ENCODE data around the gene NCF2. TPM values are rescaled to one million over a fixed set of nuclear protein-coding genes. Genes with fewer than 3 reads are reported as not detected.

The NCF2 gene
- total RNA-seq, 1 experiment from 2014 or later, result 0.10 TPM

DNA sequence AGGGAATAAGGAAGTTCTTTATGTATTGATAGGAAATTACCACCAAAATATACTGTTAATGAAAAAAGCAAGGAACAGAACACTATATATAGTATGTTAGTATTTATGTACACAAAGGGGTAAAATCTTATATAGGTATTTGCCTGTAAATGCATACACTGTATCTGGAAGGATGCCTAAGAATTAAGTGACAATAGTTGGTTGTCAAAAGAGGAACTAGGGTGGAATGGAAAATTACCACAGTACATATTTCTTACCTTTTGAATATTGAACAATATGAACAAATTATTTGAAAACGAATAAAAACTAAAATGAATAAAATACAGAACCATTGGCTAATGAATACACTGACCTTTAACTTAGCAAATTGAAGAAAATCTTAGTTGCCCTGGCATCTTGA lies 31.8 kb upstream of the NCF2 start:
- POLR2A ChIA-PET, result no interaction called here
- in situ Hi-C loops (cut with HindIII; ENCODE audit: low pct_unique_long_range_greater_than_20kb, low sequenced_read_pairs), result no loop called here
- Histone ChIP-seq H3K9me3 (ENCODE audit: control insufficient read depth, insufficient read depth, low read depth, low read length) (no peaks in the 10 kb centered on the region), H3K27ac (ENCODE audit: low read length) (no peak overlapping the region), H3K27me3 (ENCODE audit: control insufficient read depth, insufficient read depth, low read length) (no peaks in the 10 kb centered on the region), H3K4me1 (ENCODE audit: control insufficient read depth, insufficient read depth, low read length) (no peaks in the 10 kb centered on the region), H3K36me3 (ENCODE audit: control insufficient read depth, insufficient read depth, low read length) (0 out of 2 replicates have a peak, but pooled peaks cover 2% of the 10 kb centered on the region), H3K4me3 (ENCODE audit: low read depth in 2 of 2, low read length in 2 of 2) (no peak overlapping the region)
- no peak for ATAC-seq
- BruUV-seq (replicated peaks), result no TSS peak
- CTCF ChIA-PET, result no interaction called here
- DNase-seq (ENCODE audit: low read depth, low spot score), result no peak
- TF ChIP-seq, protein P1, sequence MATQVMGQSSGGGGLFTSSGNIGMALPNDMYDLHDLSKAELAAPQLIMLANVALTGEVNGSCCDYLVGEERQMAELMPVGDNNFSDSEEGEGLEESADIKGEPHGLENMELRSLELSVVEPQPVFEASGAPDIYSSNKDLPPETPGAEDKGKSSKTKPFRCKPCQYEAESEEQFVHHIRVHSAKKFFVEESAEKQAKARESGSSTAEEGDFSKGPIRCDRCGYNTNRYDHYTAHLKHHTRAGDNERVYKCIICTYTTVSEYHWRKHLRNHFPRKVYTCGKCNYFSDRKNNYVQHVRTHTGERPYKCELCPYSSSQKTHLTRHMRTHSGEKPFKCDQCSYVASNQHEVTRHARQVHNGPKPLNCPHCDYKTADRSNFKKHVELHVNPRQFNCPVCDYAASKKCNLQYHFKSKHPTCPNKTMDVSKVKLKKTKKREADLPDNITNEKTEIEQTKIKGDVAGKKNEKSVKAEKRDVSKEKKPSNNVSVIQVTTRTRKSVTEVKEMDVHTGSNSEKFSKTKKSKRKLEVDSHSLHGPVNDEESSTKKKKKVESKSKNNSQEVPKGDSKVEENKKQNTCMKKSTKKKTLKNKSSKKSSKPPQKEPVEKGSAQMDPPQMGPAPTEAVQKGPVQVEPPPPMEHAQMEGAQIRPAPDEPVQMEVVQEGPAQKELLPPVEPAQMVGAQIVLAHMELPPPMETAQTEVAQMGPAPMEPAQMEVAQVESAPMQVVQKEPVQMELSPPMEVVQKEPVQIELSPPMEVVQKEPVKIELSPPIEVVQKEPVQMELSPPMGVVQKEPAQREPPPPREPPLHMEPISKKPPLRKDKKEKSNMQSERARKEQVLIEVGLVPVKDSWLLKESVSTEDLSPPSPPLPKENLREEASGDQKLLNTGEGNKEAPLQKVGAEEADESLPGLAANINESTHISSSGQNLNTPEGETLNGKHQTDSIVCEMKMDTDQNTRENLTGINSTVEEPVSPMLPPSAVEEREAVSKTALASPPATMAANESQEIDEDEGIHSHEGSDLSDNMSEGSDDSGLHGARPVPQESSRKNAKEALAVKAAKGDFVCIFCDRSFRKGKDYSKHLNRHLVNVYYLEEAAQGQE (IDR thresholded peaks at IDR 0.05; ENCODE audit: insufficient read depth in 1 of 2, low read depth in 2 of 2, low read length in 1 of 2), result no peak
- TF ChIP-seq, protein P2, sequence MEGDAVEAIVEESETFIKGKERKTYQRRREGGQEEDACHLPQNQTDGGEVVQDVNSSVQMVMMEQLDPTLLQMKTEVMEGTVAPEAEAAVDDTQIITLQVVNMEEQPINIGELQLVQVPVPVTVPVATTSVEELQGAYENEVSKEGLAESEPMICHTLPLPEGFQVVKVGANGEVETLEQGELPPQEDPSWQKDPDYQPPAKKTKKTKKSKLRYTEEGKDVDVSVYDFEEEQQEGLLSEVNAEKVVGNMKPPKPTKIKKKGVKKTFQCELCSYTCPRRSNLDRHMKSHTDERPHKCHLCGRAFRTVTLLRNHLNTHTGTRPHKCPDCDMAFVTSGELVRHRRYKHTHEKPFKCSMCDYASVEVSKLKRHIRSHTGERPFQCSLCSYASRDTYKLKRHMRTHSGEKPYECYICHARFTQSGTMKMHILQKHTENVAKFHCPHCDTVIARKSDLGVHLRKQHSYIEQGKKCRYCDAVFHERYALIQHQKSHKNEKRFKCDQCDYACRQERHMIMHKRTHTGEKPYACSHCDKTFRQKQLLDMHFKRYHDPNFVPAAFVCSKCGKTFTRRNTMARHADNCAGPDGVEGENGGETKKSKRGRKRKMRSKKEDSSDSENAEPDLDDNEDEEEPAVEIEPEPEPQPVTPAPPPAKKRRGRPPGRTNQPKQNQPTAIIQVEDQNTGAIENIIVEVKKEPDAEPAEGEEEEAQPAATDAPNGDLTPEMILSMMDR (IDR thresholded peaks at IDR 0.05), result no peak
- TF ChIP-seq POLR2AphosphoS5 (IDR thresholded peaks at IDR 0.05; ENCODE audit: low read depth, low read length) (no peak), SIN3A (IDR thresholded peaks at IDR 0.05; ENCODE audit: borderline replicate concordance, insufficient read depth, low read depth, low read length) (no peak), TCF7L2 (IDR thresholded peaks at IDR 0.05; ENCODE audit: low read depth, low read length) (no peak)
- intact Hi-C loops (cut with micrococcal nuclease; ENCODE audit: unreplicated experiment), result loop anchor here (5.0 kb wide), 2 partner anchors 150 to 340 kb away; partner anchors contain the start of gene SMG7

DNA sequence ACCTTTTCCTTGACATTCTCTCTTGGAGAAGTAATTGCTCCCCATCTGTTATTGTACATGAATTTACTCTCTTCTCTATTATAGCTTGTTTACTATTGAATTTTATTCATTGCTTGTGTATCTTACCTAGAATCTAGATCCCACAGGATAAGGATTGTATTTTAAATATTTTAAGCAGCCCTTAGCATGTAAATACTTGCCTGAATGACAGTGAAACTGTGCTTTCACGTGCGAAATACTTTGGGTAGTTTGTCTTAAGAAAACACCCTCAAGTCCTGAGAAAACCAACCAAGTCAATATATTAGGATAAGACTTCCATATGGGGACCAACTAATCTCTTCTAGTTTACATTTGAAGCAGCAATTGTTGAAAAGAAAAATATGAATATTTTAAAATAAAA lies 30.1 kb upstream of the NCF2 start:
- Histone ChIP-seq H3K9me3 (ENCODE audit: control insufficient read depth, insufficient read depth, low read depth, low read length) (no peaks in the 10 kb centered on the region), H3K4me1 (ENCODE audit: control insufficient read depth, insufficient read depth, low read length) (no peaks in the 10 kb centered on the region), H3K27me3 (ENCODE audit: control insufficient read depth, insufficient read depth, low read length) (no peaks in the 10 kb centered on the region), H3K27ac (ENCODE audit: low read length) (no peak overlapping the region), H3K36me3 (ENCODE audit: control insufficient read depth, insufficient read depth, low read length) (no peaks in the 10 kb centered on the region), H3K4me3 (ENCODE audit: low read depth in 2 of 2, low read length in 2 of 2) (no peak overlapping the region)
- ChIA-PET CTCF (no interaction called here), POLR2A (no interaction called here)
- in situ Hi-C loops (cut with HindIII; ENCODE audit: low pct_unique_long_range_greater_than_20kb, low sequenced_read_pairs), result no loop called here
- TF ChIP-seq, protein P2 (IDR thresholded peaks at IDR 0.05), result no peak
- TF ChIP-seq SIN3A (IDR thresholded peaks at IDR 0.05; ENCODE audit: borderline replicate concordance, insufficient read depth, low read depth, low read length), result no peak
- TF ChIP-seq, protein P1 (IDR thresholded peaks at IDR 0.05; ENCODE audit: insufficient read depth in 1 of 2, low read depth in 2 of 2, low read length in 1 of 2), result no peak
- TF ChIP-seq TCF7L2 (IDR thresholded peaks at IDR 0.05; ENCODE audit: low read depth, low read length), result no peak
- no peak for TF ChIP-seq POLR2AphosphoS5 (IDR thresholded peaks at IDR 0.05; ENCODE audit: low read depth, low read length)
- DNase-seq (ENCODE audit: low read depth, low spot score) (no peak), ATAC-seq (no peak)
- intact Hi-C loops (cut with micrococcal nuclease; ENCODE audit: unreplicated experiment), result loop anchor here (5.0 kb wide), 2 partner anchors 148 to 338 kb away; partner anchors contain the start of gene SMG7
- no TSS peak for BruUV-seq (replicated peaks)

All from Panc1 (cell line).